GM12878 (cell line): Measurements from ENCODE around the gene ZFYVE19. TPM values are rescaled to one million over a fixed set of nuclear protein-coding genes. Genes with fewer than 3 reads are reported as not detected.

ENCODE experiments used
- FOXM1 ChIP-seq: IDR thresholded peaks from 2 replicates; pipeline ENCODE4 v1.6.1; 2012; ENCODE audit warnings: low read depth, mild to moderate bottlenecking, inconsistent platforms, low read length, moderate library complexity
- IRF4 ChIP-seq: IDR thresholded peaks from 2 replicates; pipeline ENCODE4 v1.6.1; 2011; ENCODE audit warnings: low read depth, low read length
- MEF2B ChIP-seq: fragments of 450-650 bp; IDR thresholded peaks from 2 replicates; pipeline ENCODE4 v1.6.1; 2018; ENCODE audit warnings: mild to moderate bottlenecking, moderate library complexity; ENCODE audit not compliant: partially characterized antibody, poor library complexity, severe bottlenecking
- RB1 ChIP-seq: fragments of 450-650 bp; formaldehyde crosslinking; IDR thresholded peaks from 2 replicates; pipeline ENCODE4 v1.6.1; 2017; ENCODE audit warnings: mild to moderate bottlenecking, borderline replicate concordance
- ZZZ3 ChIP-seq: IDR thresholded peaks from 2 replicates; pipeline ENCODE4 v1.6.1; 2011; ENCODE audit warnings: low read depth; ENCODE audit not compliant: control insufficient read depth, insufficient read length
- polyA plus RNA-seq, 11 experiments: library from polyadenylated mRNA; depleted of rRNA in 4 of 11; unstranded in 6 of 11; stranded (reverse) in 5 of 11; fragments of >200 nt; fragmentation: Nextera tagmentation in 4 of 11; fragmentation: Illumina TruSeq in 1 of 11; extraction: Ambion mirVana in 4 of 11; extraction: Trizol in 1 of 11; gene quantifications; 1 replicate in 1 of 11; 2 replicates in 10 of 11; pipeline versions ENCODE4 v1.2.1 to v1.2.3, GENCODE V29; 2011 to 2016; ENCODE audit warnings: inconsistent platforms in 2 of 11, missing spikeins in 2 of 11, low read depth in 1 of 11
- total RNA-seq, 4 experiments: library from RNA; depleted of rRNA in 3 of 4; stranded (reverse); fragments of >200 nt in 3 of 4; fragmentation: Illumina TruSeq in 1 of 4; extraction: Trizol in 1 of 4; gene quantifications; 2 replicates each; pipeline versions ENCODE4 v1.2.1 to v1.2.3, GENCODE V29; 2013 to 2021
- TF ChIP-seq, protein P1 (sequence below): fragments of 450-650 bp; IDR thresholded peaks from 2 replicates; pipeline ENCODE4 v1.6.1; 2017; ENCODE audit warnings: mild to moderate bottlenecking, low read depth, inconsistent platforms; ENCODE audit not compliant: poor library complexity, severe bottlenecking
- TF ChIP-seq, protein P2 (sequence below): fragments of 150-350 bp; IDR thresholded peaks from 2 replicates; pipeline ENCODE4 v1.6.1; 2016; ENCODE audit warnings: low read depth, low read length
- TF ChIP-seq, protein P3 (sequence below): fragments of 450-650 bp; formaldehyde crosslinking; IDR thresholded peaks from 2 replicates; pipeline ENCODE4 v1.4.0; 2022; ENCODE audit warnings: mild to moderate bottlenecking, moderate library complexity
- TF ChIP-seq, protein P4 (sequence below): fragments of 150-350 bp; IDR thresholded peaks from 2 replicates; pipeline ENCODE4 v1.6.1; 2014; ENCODE audit warnings: mild to moderate bottlenecking, low read depth, low read length
- TF ChIP-seq, protein P5 (sequence below): IDR thresholded peaks from 2 replicates; pipeline ENCODE4 v1.6.1; 2012; ENCODE audit warnings: low read depth, low read length, improper control_type of control experiment
- TF ChIP-seq, protein P6 (sequence below): fragments of 450-650 bp; IDR thresholded peaks from 2 replicates; pipeline ENCODE4 v1.6.1; 2016; ENCODE audit warnings: mild to moderate bottlenecking, moderate library complexity, borderline replicate concordance

Gene ZFYVE19
- total and polyA plus RNA-seq, 10 of the 15 experiments (the other 5 are each of a cell fraction or from before 2014, with no cell fraction given), result 1.7 to 36.3 (median 17.0) TPM

DNA sequence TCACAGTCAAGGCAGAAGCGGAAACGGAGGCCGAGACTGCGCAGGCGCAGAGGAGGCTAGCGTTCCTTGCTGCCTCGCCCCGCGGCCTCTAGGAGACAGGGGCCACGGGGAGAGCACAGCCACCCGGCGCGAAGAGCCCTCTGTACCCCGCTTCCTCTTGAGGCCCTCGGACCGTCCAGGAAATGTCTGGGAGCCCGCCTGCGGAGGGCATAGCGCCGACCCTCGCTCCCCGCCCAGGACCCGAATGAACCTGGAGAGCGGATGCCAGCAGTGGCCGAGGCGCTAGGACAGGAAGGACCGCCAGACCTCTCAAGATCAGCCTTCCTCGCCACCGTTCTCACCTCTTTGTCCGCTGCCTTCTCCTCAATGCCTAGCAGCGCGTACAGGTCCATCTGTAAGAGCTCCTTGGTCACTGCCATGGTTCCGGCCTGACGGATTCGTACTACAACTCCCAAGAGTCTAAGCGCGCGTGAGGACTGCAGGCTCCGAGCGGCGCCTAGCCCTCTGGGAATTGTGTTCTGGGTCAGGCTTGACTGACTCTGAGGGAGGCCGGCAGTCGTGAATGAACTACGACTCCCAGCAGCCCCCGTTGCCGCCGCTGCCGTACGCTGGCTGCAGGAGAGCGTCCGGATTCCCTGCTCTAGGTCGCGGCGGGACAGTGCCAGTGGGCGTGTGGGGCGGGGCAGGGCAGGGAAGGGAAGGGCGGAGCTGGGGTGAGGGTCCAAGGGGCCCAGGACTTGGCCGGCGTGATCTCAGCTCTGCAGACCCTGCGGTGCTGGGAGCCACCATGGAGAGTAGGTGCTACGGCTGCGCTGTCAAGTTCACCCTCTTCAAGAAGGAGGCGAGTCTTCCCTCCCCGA, at the start of gene ZFYVE19, which contains the start of gene DNAJC17 (continued):
- TF ChIP-seq RB1, result peak; percentile 52
- TF ChIP-seq, protein P1, sequence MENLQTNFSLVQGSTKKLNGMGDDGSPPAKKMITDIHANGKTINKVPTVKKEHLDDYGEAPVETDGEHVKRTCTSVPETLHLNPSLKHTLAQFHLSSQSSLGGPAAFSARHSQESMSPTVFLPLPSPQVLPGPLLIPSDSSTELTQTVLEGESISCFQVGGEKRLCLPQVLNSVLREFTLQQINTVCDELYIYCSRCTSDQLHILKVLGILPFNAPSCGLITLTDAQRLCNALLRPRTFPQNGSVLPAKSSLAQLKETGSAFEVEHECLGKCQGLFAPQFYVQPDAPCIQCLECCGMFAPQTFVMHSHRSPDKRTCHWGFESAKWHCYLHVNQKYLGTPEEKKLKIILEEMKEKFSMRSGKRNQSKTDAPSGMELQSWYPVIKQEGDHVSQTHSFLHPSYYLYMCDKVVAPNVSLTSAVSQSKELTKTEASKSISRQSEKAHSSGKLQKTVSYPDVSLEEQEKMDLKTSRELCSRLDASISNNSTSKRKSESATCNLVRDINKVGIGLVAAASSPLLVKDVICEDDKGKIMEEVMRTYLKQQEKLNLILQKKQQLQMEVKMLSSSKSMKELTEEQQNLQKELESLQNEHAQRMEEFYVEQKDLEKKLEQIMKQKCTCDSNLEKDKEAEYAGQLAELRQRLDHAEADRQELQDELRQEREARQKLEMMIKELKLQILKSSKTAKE, result no peak
- TF ChIP-seq, protein P2, sequence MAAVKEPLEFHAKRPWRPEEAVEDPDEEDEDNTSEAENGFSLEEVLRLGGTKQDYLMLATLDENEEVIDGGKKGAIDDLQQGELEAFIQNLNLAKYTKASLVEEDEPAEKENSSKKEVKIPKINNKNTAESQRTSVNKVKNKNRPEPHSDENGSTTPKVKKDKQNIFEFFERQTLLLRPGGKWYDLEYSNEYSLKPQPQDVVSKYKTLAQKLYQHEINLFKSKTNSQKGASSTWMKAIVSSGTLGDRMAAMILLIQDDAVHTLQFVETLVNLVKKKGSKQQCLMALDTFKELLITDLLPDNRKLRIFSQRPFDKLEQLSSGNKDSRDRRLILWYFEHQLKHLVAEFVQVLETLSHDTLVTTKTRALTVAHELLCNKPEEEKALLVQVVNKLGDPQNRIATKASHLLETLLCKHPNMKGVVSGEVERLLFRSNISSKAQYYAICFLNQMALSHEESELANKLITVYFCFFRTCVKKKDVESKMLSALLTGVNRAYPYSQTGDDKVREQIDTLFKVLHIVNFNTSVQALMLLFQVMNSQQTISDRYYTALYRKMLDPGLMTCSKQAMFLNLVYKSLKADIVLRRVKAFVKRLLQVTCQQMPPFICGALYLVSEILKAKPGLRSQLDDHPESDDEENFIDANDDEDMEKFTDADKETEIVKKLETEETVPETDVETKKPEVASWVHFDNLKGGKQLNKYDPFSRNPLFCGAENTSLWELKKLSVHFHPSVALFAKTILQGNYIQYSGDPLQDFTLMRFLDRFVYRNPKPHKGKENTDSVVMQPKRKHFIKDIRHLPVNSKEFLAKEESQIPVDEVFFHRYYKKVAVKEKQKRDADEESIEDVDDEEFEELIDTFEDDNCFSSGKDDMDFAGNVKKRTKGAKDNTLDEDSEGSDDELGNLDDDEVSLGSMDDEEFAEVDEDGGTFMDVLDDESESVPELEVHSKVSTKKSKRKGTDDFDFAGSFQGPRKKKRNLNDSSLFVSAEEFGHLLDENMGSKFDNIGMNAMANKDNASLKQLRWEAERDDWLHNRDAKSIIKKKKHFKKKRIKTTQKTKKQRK, result no peak
- TF ChIP-seq ZZZ3, result no peak
- peak; percentile 62 for TF ChIP-seq MEF2B
- no peak for TF ChIP-seq IRF4
- TF ChIP-seq, protein P3, sequence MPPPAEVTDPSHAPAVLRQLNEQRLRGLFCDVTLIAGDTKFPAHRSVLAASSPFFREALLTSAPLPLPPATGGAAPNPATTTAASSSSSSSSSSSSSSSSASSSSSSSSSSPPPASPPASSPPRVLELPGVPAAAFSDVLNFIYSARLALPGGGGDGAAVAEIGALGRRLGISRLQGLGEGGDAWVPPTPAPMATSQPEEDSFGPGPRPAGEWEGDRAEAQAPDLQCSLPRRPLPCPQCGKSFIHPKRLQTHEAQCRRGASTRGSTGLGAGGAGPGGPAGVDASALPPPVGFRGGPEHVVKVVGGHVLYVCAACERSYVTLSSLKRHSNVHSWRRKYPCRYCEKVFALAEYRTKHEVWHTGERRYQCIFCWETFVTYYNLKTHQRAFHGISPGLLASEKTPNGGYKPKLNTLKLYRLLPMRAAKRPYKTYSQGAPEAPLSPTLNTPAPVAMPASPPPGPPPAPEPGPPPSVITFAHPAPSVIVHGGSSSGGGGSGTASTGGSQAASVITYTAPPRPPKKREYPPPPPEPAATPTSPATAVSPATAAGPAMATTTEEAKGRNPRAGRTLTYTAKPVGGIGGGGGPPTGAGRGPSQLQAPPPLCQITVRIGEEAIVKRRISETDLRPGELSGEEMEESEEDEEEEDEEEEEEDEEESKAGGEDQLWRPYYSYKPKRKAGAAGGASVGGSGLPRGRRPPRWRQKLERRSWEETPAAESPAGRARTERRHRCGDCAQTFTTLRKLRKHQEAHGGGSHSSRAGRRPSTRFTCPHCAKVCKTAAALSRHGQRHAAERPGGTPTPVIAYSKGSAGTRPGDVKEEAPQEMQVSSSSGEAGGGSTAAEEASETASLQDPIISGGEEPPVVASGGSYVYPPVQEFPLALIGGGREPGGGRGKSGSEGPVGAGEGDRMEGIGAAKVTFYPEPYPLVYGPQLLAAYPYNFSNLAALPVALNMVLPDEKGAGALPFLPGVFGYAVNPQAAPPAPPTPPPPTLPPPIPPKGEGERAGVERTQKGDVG, result no peak
- TF ChIP-seq, protein P4, sequence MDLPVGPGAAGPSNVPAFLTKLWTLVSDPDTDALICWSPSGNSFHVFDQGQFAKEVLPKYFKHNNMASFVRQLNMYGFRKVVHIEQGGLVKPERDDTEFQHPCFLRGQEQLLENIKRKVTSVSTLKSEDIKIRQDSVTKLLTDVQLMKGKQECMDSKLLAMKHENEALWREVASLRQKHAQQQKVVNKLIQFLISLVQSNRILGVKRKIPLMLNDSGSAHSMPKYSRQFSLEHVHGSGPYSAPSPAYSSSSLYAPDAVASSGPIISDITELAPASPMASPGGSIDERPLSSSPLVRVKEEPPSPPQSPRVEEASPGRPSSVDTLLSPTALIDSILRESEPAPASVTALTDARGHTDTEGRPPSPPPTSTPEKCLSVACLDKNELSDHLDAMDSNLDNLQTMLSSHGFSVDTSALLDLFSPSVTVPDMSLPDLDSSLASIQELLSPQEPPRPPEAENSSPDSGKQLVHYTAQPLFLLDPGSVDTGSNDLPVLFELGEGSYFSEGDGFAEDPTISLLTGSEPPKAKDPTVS, result no peak
- TF ChIP-seq, protein P5, sequence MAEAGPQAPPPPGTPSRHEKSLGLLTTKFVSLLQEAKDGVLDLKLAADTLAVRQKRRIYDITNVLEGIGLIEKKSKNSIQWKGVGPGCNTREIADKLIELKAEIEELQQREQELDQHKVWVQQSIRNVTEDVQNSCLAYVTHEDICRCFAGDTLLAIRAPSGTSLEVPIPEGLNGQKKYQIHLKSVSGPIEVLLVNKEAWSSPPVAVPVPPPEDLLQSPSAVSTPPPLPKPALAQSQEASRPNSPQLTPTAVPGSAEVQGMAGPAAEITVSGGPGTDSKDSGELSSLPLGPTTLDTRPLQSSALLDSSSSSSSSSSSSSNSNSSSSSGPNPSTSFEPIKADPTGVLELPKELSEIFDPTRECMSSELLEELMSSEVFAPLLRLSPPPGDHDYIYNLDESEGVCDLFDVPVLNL, result 0 out of 2 replicates have a peak, but pooled peaks have one; percentile 48
- no peak for TF ChIP-seq FOXM1
- TF ChIP-seq, protein P6, sequence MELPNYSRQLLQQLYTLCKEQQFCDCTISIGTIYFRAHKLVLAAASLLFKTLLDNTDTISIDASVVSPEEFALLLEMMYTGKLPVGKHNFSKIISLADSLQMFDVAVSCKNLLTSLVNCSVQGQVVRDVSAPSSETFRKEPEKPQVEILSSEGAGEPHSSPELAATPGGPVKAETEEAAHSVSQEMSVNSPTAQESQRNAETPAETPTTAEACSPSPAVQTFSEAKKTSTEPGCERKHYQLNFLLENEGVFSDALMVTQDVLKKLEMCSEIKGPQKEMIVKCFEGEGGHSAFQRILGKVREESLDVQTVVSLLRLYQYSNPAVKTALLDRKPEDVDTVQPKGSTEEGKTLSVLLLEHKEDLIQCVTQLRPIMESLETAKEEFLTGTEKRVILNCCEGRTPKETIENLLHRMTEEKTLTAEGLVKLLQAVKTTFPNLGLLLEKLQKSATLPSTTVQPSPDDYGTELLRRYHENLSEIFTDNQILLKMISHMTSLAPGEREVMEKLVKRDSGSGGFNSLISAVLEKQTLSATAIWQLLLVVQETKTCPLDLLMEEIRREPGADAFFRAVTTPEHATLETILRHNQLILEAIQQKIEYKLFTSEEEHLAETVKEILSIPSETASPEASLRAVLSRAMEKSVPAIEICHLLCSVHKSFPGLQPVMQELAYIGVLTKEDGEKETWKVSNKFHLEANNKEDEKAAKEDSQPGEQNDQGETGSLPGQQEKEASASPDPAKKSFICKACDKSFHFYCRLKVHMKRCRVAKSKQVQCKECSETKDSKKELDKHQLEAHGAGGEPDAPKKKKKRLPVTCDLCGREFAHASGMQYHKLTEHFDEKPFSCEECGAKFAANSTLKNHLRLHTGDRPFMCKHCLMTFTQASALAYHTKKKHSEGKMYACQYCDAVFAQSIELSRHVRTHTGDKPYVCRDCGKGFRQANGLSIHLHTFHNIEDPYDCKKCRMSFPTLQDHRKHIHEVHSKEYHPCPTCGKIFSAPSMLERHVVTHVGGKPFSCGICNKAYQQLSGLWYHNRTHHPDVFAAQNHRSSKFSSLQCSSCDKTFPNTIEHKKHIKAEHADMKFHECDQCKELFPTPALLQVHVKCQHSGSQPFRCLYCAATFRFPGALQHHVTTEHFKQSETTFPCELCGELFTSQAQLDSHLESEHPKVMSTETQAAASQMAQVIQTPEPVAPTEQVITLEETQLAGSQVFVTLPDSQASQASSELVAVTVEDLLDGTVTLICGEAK, result peak; percentile 68; the same call in 1 of the 2 replicates
